SK-N-SH (cell line): ENCODE data around the gene GUK1. TPM values are rescaled to one million over a fixed set of nuclear protein-coding genes. Genes with fewer than 3 reads are reported as not detected.

Experiments
- CTCF ChIA-PET: fragments of 300-600, 350-600 bp; formaldehyde crosslinking; extraction: SDS; loops from one replicate; lab custom pipeline; 2021; lab: Yijun Ruan, JAX
- POLR2A ChIA-PET: fragments of 350-600 bp; sonication (Branson Sonifier 250); formaldehyde crosslinking; extraction: SDS; loops from one replicate; lab custom pipeline; 2020; ENCODE audit warnings: antibody characterized with exemption, inconsistent platforms; lab: Yijun Ruan, JAX
- DNase-seq: peaks from one replicate; pipeline ENCODE4 v3.0.0; 2012
- H2AFZ ChIP-seq: fragments of 200-600 bp; sonication (generic); 2 replicates; pipeline ENCODE4 v1.8.1; 2016; ENCODE audit warnings: antibody characterized with exemption, mild to moderate bottlenecking, low read depth
- H3F3A ChIP-seq: fragments of 200-600 bp; sonication (generic); replicated peaks from 2 replicates; pipeline ENCODE3; 2016; ENCODE audit warnings: antibody characterized with exemption, mild to moderate bottlenecking; ENCODE audit not compliant: insufficient read depth
- H3K27ac ChIP-seq, 2 experiments: fragments of 200-500 bp in 1 of 2; fragments of 200-600 bp in 1 of 2; sonication (Bioruptor generic) in 1 of 2; sonication (generic), shearing (Covaris generic) in 1 of 2; 2 replicates each; pipeline versions ENCODE4 v1.5.1 to v1.6.1; 2014 to 2016; ENCODE audit warnings: low read depth in 2 of 2, inconsistent platforms in 1 of 2, low read length in 1 of 2, mild to moderate bottlenecking in 1 of 2, mixed read lengths in 1 of 2
- H3K27me3 ChIP-seq: fragments of 200-600 bp; sonication (generic), shearing (Covaris generic); 2 replicates; pipeline ENCODE4 v1.6.1; 2016; ENCODE audit warnings: mixed run types; ENCODE audit not compliant: insufficient read depth
- H3K36me3 ChIP-seq, 2 experiments: fragments of 200-500 bp in 1 of 2; fragments of 200-600 bp in 1 of 2; sonication (Bioruptor generic) in 1 of 2; sonication (generic) in 1 of 2; replicated peaks in 1 of 2; 2 replicates each; pipeline versions ENCODE3 to v1.5.1; 2014 to 2016; ENCODE audit warnings: low read length in 1 of 2, mild to moderate bottlenecking in 1 of 2; ENCODE audit not compliant: insufficient read depth in 2 of 2, control insufficient read depth in 1 of 2
- H3K4me1 ChIP-seq, 2 experiments: fragments of 200-500 bp in 1 of 2; fragments of 200-600 bp in 1 of 2; sonication (Bioruptor generic) in 1 of 2; sonication (generic), shearing (Covaris generic) in 1 of 2; 2 replicates each; pipeline versions ENCODE4 v1.5.1 to v1.6.1; 2014 to 2016; ENCODE audit warnings: low read depth in 1 of 2, low read length in 1 of 2, mixed run types in 1 of 2; ENCODE audit not compliant: insufficient read depth in 2 of 2, control insufficient read depth in 1 of 2
- H3K4me2 ChIP-seq: fragments of 200-600 bp; sonication (generic), shearing (Covaris generic); 2 replicates; pipeline ENCODE4 v1.6.1; 2017; ENCODE audit warnings: mixed run types
- H3K4me3 ChIP-seq, 2 experiments: fragments of 200-500 bp in 1 of 2; fragments of 200-600 bp in 1 of 2; sonication (Bioruptor generic) in 1 of 2; sonication (generic), shearing (Covaris generic) in 1 of 2; 2 replicates each; pipeline versions ENCODE4 v1.5.1 to v1.8.1; 2014 to 2016; ENCODE audit warnings: low read depth in 2 of 2, inconsistent platforms in 1 of 2, low read length in 1 of 2, mild to moderate bottlenecking in 1 of 2, mixed read lengths in 1 of 2, moderate library complexity in 1 of 2
- H3K79me2 ChIP-seq: fragments of 200-600 bp; sonication (generic); 2 replicates; pipeline ENCODE4 v1.8.1; 2017; ENCODE audit warnings: mild to moderate bottlenecking; ENCODE audit not compliant: insufficient read depth
- H3K9ac ChIP-seq: fragments of 200-600 bp; sonication (generic); 2 replicates; pipeline ENCODE4 v1.6.1; 2017; ENCODE audit warnings: mixed run types
- H3K9me2 ChIP-seq: fragments of 200-600 bp; sonication (generic); 2 replicates; pipeline ENCODE4 v1.6.1; 2017; ENCODE audit warnings: mixed run types
- H3K9me3 ChIP-seq: fragments of 200-600 bp; sonication (generic); 2 replicates; pipeline ENCODE4 v1.6.1; 2017; ENCODE audit warnings: mixed run types, mild to moderate bottlenecking, moderate library complexity
- H4K20me1 ChIP-seq: fragments of 200-600 bp; sonication (generic); 2 replicates; pipeline ENCODE4 v1.6.1; 2017; ENCODE audit warnings: mild to moderate bottlenecking, mixed run types; ENCODE audit not compliant: insufficient read depth
- FOSL2 ChIP-seq: IDR thresholded peaks from 2 replicates; pipeline ENCODE4 v1.4.0; 2012; ENCODE audit warnings: low read depth, mild to moderate bottlenecking, moderate library complexity, borderline replicate concordance
- FOXM1 ChIP-seq: IDR thresholded peaks from 2 replicates; pipeline ENCODE4 v1.4.0; 2012; ENCODE audit warnings: low read depth, mild to moderate bottlenecking
- MEF2A ChIP-seq: IDR thresholded peaks from 2 replicates; pipeline ENCODE4 v1.4.0; 2012; ENCODE audit warnings: low read depth, borderline replicate concordance
- NFIC ChIP-seq: IDR thresholded peaks from 2 replicates; pipeline ENCODE4 v1.4.0; 2012; ENCODE audit warnings: borderline replicate concordance
- RFX5 ChIP-seq: IDR thresholded peaks from 2 replicates; pipeline ENCODE4 v1.6.1; 2012; ENCODE audit warnings: mild to moderate bottlenecking, improper control_type of control experiment, low read length
- SMC3 ChIP-seq: IDR thresholded peaks from 2 replicates; pipeline ENCODE4 v1.6.1; 2012; ENCODE audit warnings: low read depth, low read length, improper control_type of control experiment
- TCF12 ChIP-seq: IDR thresholded peaks from 2 replicates; pipeline ENCODE4 v1.4.0; 2012
- WGBS: methylation state at CpG from one replicate; pipeline ENCODE4 v1.1.6; 2017; ENCODE audit warnings: low lambda C conversion rate; 5-methylcytosine and 5-hydroxymethylcytosine counted together
- polyA plus RNA-seq, 3 experiments: library from polyadenylated mRNA; depleted of rRNA; stranded (reverse); fragments of >200 nt; gene quantifications; 2 replicates each; pipeline ENCODE4 v1.2.3, GENCODE V29; 2012
- TF ChIP-seq, protein P1 (sequence below): fragments of 150-350 bp; IDR thresholded peaks from 2 replicates; pipeline ENCODE4 v1.6.1; 2017; ENCODE audit warnings: antibody characterized with exemption, low read length, low read depth, borderline replicate concordance
- TF ChIP-seq, protein P2 (sequence below): fragments of 200-600 bp; sonication (generic); IDR thresholded peaks from 2 replicates; pipeline ENCODE4 v1.6.1; 2017; ENCODE audit warnings: antibody characterized with exemption, mild to moderate bottlenecking, moderate library complexity
- TF ChIP-seq, protein P3 (sequence below): IDR thresholded peaks from 2 replicates; pipeline ENCODE4 v1.4.0; 2012; ENCODE audit warnings: low read depth, borderline replicate concordance

GUK1 gene
- polyA plus RNA-seq, 1 of the 3 experiments (the other 2 are of a cell fraction), result 742 TPM

DNA sequence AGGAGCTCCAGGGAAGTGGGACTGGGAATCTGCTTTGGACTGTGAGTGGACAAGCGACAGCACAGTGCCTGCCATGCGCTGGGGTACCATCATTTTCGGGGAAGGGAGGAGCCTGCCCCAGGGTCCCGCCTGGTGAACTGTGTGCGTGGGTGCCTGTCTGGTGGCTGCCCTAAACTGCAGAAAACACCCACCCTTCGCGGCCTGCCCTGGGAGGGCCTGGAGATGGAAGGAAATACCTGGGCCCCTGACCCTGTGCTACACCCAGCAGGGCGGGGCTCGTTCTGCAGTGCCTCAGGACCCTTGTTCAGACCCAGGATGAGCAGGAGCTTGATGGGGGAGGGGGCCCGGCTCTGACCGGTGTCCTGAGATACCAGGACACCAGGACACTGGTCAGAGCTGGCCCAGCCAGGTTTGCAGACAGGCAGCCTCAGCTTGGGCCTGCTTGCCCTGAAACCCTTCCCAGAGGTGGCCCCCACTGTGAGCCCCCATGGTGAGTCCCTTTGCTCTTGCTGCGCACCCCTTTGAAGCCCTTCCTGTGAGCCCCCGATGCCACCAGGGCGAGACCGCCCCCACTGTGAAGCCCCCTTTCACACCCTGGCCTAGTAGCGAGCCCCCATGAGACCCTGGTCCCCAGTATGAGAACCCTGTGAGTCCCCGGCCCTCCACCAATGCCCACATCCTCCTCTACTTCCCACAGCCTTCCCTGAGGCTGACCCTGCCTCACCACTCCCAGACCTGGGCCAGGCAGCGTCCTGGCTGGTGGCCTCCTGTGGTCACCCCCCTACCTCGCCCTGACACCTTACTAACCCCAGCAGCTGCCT lies 12.2 kb downstream of the GUK1 start:
- CTCF ChIA-PET, result interaction anchor here (1.8 to 2.8 kb wide), 2 partner anchors 13 kb away, joined by 5 to 17 read pairs; partner anchors contain the start of gene IBA57
- WGBS, result 91% methylated on average over 9 of the region's 19 CpGs
- Histone ChIP-seq H2AFZ (no peak overlapping the region), H3K27me3 (no peaks in the 10 kb centered on the region), H3K4me3 (no peak overlapping the region), H3K36me3 (peaks cover 0 to 17% of the 10 kb centered on the region in 2 experiments), H3K9me2 (no peaks in the 10 kb centered on the region), H3K79me2 (no peaks in the 10 kb centered on the region), H4K20me1 (0 out of 2 replicates have a peak, but pooled peaks cover 6% of the 10 kb centered on the region), H3K9me3 (no peaks in the 10 kb centered on the region), H3F3A (no peaks in the 10 kb centered on the region), H3K27ac (no peak overlapping the region), H3K4me2 (no peak overlapping the region), H3K4me1 (peaks cover 0 to 12% of the 10 kb centered on the region in 2 experiments; a peak in 1 of 4 replicates), H3K9ac (no peak overlapping the region)
- TF ChIP-seq, protein P1, sequence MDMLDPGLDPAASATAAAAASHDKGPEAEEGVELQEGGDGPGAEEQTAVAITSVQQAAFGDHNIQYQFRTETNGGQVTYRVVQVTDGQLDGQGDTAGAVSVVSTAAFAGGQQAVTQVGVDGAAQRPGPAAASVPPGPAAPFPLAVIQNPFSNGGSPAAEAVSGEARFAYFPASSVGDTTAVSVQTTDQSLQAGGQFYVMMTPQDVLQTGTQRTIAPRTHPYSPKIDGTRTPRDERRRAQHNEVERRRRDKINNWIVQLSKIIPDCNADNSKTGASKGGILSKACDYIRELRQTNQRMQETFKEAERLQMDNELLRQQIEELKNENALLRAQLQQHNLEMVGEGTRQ, result no peak
- TF ChIP-seq MEF2A (no peak), FOSL2 (no peak), RFX5 (no peak), FOXM1 (no peak)
- POLR2A ChIA-PET, result interaction anchor here (0.7 to 1.2 kb wide), 4 partner anchors 9 to 13 kb away, joined by 3 to 4 read pairs (median 4); partner anchors contain the start of genes GUK1 and IBA57
- DNase-seq, result peak; percentile 8

DNA sequence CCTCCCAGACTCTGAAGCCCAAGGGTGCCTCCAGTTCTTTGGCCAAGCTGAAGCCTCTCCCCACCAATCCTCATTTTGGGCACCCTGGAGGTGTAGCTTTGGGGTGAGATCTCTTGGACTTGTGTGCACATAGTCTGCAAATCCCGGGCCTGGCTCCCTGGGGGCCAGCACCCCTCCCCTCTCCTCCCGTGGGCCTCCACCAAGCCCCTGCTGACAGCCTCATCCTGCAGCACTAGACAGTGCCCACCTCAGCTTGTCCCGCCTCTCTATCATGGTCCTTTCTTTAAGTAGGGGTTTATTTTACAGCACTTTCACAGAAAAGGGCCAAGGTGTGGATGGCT lies 12.8 kb downstream of the GUK1 start:
- H3K9ac ChIP-seq, result no peak overlapping the region
- 0 out of 2 replicates have a peak, but pooled peaks cover 6% of the 10 kb centered on the region for H4K20me1 ChIP-seq
- H3K9me3 ChIP-seq, result no peaks in the 10 kb centered on the region
- peaks cover 0 to 12% of the 10 kb centered on the region in 2 experiments for H3K36me3 ChIP-seq
- no peak overlapping the region for H2AFZ ChIP-seq
- no peaks in the 10 kb centered on the region for H3K79me2 ChIP-seq
- no peaks in the 10 kb centered on the region for H3F3A ChIP-seq
- H3K4me3 ChIP-seq, result no peak overlapping the region
- no peak overlapping the region for H3K4me2 ChIP-seq
- TF ChIP-seq SMC3, result no peak
- no peak for TF ChIP-seq NFIC
- TF ChIP-seq TCF12, result no peak
- TF ChIP-seq, protein P2, sequence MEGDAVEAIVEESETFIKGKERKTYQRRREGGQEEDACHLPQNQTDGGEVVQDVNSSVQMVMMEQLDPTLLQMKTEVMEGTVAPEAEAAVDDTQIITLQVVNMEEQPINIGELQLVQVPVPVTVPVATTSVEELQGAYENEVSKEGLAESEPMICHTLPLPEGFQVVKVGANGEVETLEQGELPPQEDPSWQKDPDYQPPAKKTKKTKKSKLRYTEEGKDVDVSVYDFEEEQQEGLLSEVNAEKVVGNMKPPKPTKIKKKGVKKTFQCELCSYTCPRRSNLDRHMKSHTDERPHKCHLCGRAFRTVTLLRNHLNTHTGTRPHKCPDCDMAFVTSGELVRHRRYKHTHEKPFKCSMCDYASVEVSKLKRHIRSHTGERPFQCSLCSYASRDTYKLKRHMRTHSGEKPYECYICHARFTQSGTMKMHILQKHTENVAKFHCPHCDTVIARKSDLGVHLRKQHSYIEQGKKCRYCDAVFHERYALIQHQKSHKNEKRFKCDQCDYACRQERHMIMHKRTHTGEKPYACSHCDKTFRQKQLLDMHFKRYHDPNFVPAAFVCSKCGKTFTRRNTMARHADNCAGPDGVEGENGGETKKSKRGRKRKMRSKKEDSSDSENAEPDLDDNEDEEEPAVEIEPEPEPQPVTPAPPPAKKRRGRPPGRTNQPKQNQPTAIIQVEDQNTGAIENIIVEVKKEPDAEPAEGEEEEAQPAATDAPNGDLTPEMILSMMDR, result no peak
- TF ChIP-seq, protein P3, sequence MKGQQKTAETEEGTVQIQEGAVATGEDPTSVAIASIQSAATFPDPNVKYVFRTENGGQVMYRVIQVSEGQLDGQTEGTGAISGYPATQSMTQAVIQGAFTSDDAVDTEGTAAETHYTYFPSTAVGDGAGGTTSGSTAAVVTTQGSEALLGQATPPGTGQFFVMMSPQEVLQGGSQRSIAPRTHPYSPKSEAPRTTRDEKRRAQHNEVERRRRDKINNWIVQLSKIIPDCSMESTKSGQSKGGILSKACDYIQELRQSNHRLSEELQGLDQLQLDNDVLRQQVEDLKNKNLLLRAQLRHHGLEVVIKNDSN, result no peak
- H3K9me2 ChIP-seq, result no peaks in the 10 kb centered on the region
- CTCF ChIA-PET, result interaction anchor here (1.8 kb wide), 1 partner anchor 12 kb away, joined by 5 read pairs; no protein-coding TSS in a partner anchor
- H3K4me1 ChIP-seq, result peaks cover 0 to 12% of the 10 kb centered on the region in 2 experiments; a peak in 1 of 4 replicates
- no peak for DNase-seq
- POLR2A ChIA-PET, result interaction anchor here (0.7 to 1.2 kb wide), 2 partner anchors 9 to 10 kb away, joined by 3 read pairs; no protein-coding TSS in a partner anchor
- H3K27ac ChIP-seq, result no peak overlapping the region
- H3K27me3 ChIP-seq, result no peaks in the 10 kb centered on the region
- WGBS, result 97% methylated on average over 3 of the region's 3 CpGs
